ENCODE measurements around the gene KIF26A. TPM values are rescaled to one million over a fixed set of nuclear protein-coding genes. Genes with fewer than 3 reads are reported as not detected.
A peak's percentile ranks its signal among the peaks of the same experiment; 100 is the strongest.

KIF26A gene
- total RNA-seq, 2 donors from 2014 or later, result 2.0 to 3.9 TPM

DNA sequence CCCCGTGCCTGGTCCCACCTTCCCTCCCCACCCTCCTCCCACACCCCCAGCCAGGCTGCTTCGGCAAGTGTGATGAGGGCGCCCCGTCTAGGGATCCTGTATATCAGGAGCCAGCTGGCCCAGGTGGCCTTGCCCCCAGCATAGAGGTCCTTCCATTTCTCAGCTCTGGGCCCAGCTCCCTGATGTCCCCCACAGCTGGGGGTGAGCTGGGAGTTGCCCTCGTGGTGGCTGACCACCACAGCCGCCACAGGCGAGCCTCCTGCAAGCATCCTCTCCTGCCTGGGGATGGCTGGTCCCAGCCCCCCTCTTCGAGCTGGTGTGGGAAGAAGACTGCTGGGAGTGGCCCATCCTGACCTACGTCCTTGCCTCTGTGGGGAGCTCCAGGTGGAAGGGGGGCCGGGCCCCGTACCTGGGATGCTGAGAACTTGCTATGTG lies 45.4 kb upstream of the KIF26A start:
- H3K4me1 ChIP-seq (ENCODE audit: control insufficient read depth in 1 of 2, low read depth in 2 of 2), result no peaks in the 10 kb centered on the region
- TF ChIP-seq, protein P1, sequence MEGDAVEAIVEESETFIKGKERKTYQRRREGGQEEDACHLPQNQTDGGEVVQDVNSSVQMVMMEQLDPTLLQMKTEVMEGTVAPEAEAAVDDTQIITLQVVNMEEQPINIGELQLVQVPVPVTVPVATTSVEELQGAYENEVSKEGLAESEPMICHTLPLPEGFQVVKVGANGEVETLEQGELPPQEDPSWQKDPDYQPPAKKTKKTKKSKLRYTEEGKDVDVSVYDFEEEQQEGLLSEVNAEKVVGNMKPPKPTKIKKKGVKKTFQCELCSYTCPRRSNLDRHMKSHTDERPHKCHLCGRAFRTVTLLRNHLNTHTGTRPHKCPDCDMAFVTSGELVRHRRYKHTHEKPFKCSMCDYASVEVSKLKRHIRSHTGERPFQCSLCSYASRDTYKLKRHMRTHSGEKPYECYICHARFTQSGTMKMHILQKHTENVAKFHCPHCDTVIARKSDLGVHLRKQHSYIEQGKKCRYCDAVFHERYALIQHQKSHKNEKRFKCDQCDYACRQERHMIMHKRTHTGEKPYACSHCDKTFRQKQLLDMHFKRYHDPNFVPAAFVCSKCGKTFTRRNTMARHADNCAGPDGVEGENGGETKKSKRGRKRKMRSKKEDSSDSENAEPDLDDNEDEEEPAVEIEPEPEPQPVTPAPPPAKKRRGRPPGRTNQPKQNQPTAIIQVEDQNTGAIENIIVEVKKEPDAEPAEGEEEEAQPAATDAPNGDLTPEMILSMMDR (IDR thresholded peaks at IDR 0.05), result no peak
- ATAC-seq (ENCODE audit: insufficient number of reproducible peaks, low FRiP score, low read depth) (no peak), DNase-seq (ENCODE audit: low spot score) (no peak)
- no peaks in the 10 kb centered on the region for H3K27me3 ChIP-seq (replicated peaks; ENCODE audit: insufficient read depth)
- H3K4me3 ChIP-seq, result no peak overlapping the region
- no peak overlapping the region for H3K27ac ChIP-seq
- no peaks in the 10 kb centered on the region for H3K36me3 ChIP-seq
- no peaks in the 10 kb centered on the region for H3K9me3 ChIP-seq

DNA sequence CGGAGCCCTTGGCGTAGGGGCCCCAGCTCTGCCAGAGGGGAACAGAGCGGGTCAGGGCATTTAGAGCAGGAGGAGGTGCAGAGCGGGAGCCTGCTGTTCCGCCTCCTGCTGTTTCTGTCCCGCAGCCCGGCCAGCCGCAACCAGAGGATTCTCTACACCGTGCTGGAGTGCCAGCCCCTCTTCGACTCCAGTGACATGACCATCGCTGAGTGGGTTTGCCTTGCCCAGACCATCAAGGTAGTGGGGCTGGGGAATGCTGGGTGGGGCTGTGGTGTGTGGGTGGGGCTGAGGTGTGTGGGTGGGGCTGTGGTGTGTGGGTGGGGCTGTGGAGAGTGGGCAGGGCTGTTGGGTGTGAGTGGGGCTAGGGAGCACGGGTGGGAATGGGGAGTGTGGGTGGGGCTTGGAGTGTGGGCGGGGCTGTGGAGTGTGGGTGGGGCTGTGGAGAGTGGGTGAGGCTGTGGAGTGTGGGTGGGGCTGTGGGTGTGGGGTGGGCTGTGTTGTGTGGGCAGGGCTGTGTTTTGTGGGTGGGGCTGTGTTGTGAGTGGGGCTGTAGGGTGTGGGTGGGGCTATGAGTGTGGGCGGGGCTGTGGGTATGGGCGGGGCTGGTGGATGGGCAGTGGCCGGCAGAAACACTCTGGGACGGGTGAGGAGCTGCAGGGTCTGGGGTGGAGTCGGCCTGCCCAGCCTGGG lies 44.9 kb upstream of the KIF26A start:
- DNase-seq (ENCODE audit: low spot score) (no peak), ATAC-seq (ENCODE audit: insufficient number of reproducible peaks, low FRiP score, low read depth) (no peak)
- no peaks in the 10 kb centered on the region for H3K4me1 ChIP-seq (ENCODE audit: control insufficient read depth in 1 of 2, low read depth in 2 of 2)
- no peaks in the 10 kb centered on the region for H3K36me3 ChIP-seq
- TF ChIP-seq, protein P1 (IDR thresholded peaks at IDR 0.05), result no peak
- H3K9me3 ChIP-seq, result no peaks in the 10 kb centered on the region
- no peak overlapping the region for H3K27ac ChIP-seq
- no peak overlapping the region for H3K4me3 ChIP-seq
- H3K27me3 ChIP-seq (replicated peaks; ENCODE audit: insufficient read depth), result no peaks in the 10 kb centered on the region

DNA sequence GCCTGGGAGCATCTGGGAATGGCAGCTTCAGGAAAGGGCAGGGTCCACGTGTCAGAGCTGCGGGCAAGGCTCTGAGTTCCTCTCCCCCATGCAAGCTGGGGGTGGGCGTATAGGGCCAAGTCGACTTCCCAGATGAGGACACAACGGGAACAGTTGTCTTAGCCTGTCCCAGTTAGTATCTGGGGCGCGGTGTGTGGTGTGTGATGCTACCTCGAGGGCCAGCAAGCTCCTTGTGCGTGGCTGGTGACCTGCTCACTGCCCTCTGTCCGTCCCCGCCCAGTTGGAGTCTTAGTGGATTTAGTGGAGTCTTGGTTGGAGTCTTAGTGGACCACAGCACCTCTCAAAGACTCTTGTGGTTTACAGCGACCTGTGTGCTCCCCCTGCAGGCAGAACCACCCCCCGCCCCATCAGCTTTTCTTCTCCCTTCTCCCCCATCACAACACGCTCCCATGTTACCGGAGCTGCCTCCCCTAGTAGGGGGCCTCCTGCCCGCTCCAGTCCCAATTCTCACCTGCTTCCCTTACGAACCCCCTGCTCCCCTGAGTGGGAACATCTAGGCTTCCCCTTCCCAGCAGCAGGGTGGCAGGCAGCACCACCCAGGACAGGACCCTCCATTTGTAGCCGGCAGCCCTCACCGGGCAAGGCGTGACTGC lies 44.2 kb upstream of the KIF26A start:
- TF ChIP-seq, protein P1 (IDR thresholded peaks at IDR 0.05), result no peak
- no peak for DNase-seq (ENCODE audit: low spot score)
- no peaks in the 10 kb centered on the region for H3K36me3 ChIP-seq
- no peaks in the 10 kb centered on the region for H3K9me3 ChIP-seq
- H3K4me3 ChIP-seq, result no peak overlapping the region
- ATAC-seq (ENCODE audit: insufficient number of reproducible peaks, low FRiP score, low read depth), result no peak
- no peaks in the 10 kb centered on the region for H3K4me1 ChIP-seq (ENCODE audit: control insufficient read depth in 1 of 2, low read depth in 2 of 2)
- H3K27me3 ChIP-seq (replicated peaks; ENCODE audit: insufficient read depth), result no peaks in the 10 kb centered on the region
- H3K27ac ChIP-seq, result no peak overlapping the region

DNA sequence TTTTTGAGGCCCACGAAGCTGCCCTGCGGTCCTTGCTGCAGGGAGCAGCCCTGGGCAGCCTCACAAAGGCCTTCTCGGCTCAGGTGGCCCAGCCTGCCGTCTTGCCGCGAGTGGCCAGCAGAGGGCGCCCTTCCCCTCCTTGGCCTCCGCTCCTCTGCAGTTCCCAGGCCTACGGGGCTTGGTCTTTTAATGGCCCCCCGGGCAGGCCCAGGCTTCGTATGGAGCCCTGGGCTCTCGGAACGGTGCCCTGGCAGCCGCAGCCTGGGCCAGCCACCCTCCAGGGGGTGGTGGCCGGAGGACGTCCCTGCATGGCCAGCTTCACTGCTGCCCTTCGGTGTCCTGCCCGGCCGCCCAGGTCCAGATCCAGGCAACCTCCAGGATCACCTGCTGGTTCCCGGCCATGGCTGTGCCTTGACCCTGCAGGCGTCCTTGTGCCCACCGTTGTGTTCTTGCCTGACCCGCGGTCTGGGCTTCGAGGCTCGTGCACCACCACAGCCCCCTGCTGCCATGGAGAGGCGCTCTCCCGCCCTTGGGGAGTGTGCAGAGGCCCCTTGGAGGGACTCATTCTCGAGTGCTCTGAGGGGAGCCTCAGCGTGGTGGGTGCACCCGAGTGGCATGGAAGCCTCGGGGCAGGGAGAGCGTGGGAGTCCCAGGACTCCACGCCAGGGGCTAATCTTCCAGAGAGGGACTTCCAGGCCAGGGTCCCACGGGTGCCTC lies 43.5 kb upstream of the KIF26A start:
- Histone ChIP-seq H3K4me3 (no peak overlapping the region), H3K27me3 (replicated peaks; ENCODE audit: insufficient read depth) (no peaks in the 10 kb centered on the region), H3K36me3 (no peaks in the 10 kb centered on the region), H3K4me1 (ENCODE audit: control insufficient read depth in 1 of 2, low read depth in 2 of 2) (no peaks in the 10 kb centered on the region), H3K9me3 (no peaks in the 10 kb centered on the region), H3K27ac (no peak overlapping the region)
- TF ChIP-seq, protein P1 (IDR thresholded peaks at IDR 0.05), result peak; percentile 74
- no peak for DNase-seq (ENCODE audit: low spot score)
- ATAC-seq (ENCODE audit: insufficient number of reproducible peaks, low FRiP score, low read depth), result no peak

All from thoracic aorta (tissue), 2 donors.